Testis (tissue), 2 donors: Measurements from ENCODE around the gene PTPRC.

Source experiments
- POLR2A ChIP-seq: fragments of 450-650 bp; IDR thresholded peaks from one replicate; pipeline ENCODE4 v1.6.1; 2017; ENCODE audit warnings: antibody characterized with exemption, mild to moderate bottlenecking, moderate library complexity
- TF ChIP-seq, protein P1 (sequence below), 3 experiments: fragments of 450-650 bp in 2 of 3; fragments of 200-600 bp in 1 of 3; sonication (generic) in 1 of 3; IDR thresholded peaks; one replicate each; pipeline ENCODE4 v1.5.1; 2016 to 2019; ENCODE audit warnings: antibody characterized with exemption in 3 of 3, mild to moderate bottlenecking in 2 of 3, moderate library complexity in 1 of 3

DNA sequence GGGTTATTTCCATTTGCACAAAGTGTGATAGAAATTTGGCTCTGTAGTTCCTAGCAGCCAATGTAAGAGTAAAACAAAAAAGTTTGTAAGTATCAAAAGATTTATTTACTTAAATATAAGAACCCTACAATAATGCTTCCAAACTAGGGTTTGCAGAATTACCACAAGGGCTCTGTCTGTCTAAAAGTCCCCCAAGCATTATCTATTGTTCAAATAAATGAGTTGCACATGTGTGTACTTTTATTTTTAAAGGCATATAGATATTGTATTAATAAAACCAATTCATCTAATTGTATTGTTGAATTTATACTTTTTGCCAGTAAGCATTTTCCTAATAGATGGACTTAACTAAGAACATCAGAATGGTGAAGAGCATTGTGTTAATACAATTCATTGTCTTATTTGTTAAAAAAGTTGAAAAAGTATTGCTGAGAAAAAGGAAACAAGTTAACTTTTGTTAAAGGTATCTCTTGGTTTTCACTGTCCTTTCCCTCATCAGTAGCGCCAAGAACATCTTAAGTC is 863 bp upstream of the PTPRC start:
- TF ChIP-seq, protein P1, sequence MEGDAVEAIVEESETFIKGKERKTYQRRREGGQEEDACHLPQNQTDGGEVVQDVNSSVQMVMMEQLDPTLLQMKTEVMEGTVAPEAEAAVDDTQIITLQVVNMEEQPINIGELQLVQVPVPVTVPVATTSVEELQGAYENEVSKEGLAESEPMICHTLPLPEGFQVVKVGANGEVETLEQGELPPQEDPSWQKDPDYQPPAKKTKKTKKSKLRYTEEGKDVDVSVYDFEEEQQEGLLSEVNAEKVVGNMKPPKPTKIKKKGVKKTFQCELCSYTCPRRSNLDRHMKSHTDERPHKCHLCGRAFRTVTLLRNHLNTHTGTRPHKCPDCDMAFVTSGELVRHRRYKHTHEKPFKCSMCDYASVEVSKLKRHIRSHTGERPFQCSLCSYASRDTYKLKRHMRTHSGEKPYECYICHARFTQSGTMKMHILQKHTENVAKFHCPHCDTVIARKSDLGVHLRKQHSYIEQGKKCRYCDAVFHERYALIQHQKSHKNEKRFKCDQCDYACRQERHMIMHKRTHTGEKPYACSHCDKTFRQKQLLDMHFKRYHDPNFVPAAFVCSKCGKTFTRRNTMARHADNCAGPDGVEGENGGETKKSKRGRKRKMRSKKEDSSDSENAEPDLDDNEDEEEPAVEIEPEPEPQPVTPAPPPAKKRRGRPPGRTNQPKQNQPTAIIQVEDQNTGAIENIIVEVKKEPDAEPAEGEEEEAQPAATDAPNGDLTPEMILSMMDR (IDR thresholded peaks at IDR 0.05) = no peak
- TF ChIP-seq POLR2A = no peak
